ENCODE results near the gene NAV2.

Gene NAV2

GRCh38 chr11:20015101-20015500 lies 302.5 kb downstream of the NAV2 start:
- no peak for DNase-seq
- no peak overlapping the region for H3K27ac ChIP-seq

DNA sequence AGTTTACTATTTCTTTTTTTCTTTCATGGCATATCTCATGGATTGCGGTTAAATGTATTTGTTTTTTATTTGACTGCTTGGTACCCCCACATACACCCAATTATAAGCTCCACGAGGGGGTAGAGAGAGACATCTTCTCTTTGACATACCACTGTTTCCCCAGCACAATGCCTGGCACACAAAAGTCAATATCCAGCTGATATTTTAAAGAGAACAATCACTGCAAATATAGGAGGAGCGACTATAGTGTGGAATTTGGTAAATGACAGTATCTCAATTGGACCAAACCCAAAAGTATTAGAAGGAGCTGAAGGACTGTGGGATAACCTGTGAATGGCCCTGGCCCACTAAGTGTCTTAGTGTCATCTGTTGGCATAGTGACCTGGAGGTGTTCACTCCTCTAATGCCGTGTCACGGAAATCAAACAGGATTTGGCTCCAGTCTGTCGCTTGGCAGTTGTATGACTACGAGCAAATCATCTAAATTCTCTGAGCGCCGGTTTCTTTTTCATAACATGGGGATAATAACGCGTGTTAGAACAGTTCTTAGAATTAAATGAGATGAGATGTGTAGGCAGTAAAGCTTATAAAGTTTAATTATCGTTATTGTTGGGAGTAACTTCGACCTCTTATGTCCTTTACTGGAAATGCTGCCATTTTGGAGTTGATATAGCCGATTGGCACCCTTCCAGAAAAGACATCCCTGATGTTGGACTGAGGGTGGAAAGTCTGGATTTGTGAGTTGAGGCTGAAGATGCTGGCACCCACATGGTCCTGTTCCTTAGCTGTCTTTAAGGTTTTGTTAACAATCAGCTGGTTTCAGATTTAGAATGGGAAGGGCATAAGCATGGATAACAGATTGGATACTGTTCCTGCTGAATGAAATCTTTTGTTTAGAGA lies 303.1 kb downstream of the NAV2 start:
- DNase-seq: no peak

More at GRCh38 chr11:20015101-20015500, 302.5 kb downstream of the NAV2 start:
- Histone ChIP-seq H3K36me3 (replicated peaks) (no peaks in the 10 kb centered on the region), H3K27me3 (replicated peaks) (no peaks in the 10 kb centered on the region), H3K4me3 (ENCODE audit: low read depth, low read length) (no peak overlapping the region)
- in situ Hi-C loops (cut with HindIII; ENCODE audit: low pct_ligation_motif_present, low sequenced_read_pairs): no loop called here
- no peak for TF ChIP-seq CTCF (IDR thresholded peaks at IDR 0.05; ENCODE audit: low read depth, low read length, missing control alignments)

GRCh38 chr11:20016526-20016925 lies 303.9 kb downstream of the NAV2 start:
- no peak for TF ChIP-seq CTCF (IDR thresholded peaks at IDR 0.05; ENCODE audit: low read depth, low read length, missing control alignments)
- in situ Hi-C loops (cut with HindIII; ENCODE audit: low pct_ligation_motif_present, low sequenced_read_pairs): no loop called here
- no peak for DNase-seq
- Histone ChIP-seq H3K27ac (no peak overlapping the region), H3K4me3 (ENCODE audit: low read depth, low read length) (no peak overlapping the region), H3K36me3 (replicated peaks) (no peaks in the 10 kb centered on the region), H3K27me3 (replicated peaks) (no peaks in the 10 kb centered on the region)

More for the DNA sequence above, 303.1 kb downstream of the NAV2 start:
- in situ Hi-C loops (cut with HindIII; ENCODE audit: low pct_ligation_motif_present, low sequenced_read_pairs): no loop called here
- TF ChIP-seq CTCF (IDR thresholded peaks at IDR 0.05; ENCODE audit: low read depth, low read length, missing control alignments): no peak
- H3K4me3 ChIP-seq (ENCODE audit: low read depth, low read length): no peak overlapping the region
- no peaks in the 10 kb centered on the region for H3K27me3 ChIP-seq (replicated peaks)
- no peak overlapping the region for H3K27ac ChIP-seq
- H3K36me3 ChIP-seq (replicated peaks): no peaks in the 10 kb centered on the region

DNA sequence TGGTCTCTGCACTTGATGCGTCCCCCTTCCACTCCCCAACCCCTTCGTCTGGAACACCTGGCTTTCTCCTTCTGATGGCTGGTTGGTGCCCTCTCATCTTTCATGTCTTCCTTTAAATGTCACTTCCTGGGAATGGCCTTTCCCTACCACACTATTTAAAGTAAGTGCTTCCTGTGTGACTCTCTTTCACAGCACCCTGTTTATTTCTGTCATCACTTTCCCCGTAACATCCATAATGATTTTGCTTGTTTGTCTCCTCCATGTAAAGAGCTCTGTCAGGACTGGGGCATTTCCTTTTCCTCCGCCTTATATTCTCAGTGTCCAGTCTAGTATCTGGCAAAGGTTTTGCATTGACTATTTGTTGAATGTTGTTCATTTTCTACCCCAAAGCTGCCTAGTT lies 304.7 kb downstream of the NAV2 start:
- TF ChIP-seq CTCF (IDR thresholded peaks at IDR 0.05; ENCODE audit: low read depth, low read length, missing control alignments): no peak
- Histone ChIP-seq H3K4me3 (ENCODE audit: low read depth, low read length) (no peak overlapping the region), H3K36me3 (replicated peaks) (no peaks in the 10 kb centered on the region), H3K27me3 (replicated peaks) (no peaks in the 10 kb centered on the region), H3K27ac (no peak overlapping the region)
- no peak for DNase-seq
- in situ Hi-C loops (cut with HindIII; ENCODE audit: low pct_ligation_motif_present, low sequenced_read_pairs): no loop called here

DNA sequence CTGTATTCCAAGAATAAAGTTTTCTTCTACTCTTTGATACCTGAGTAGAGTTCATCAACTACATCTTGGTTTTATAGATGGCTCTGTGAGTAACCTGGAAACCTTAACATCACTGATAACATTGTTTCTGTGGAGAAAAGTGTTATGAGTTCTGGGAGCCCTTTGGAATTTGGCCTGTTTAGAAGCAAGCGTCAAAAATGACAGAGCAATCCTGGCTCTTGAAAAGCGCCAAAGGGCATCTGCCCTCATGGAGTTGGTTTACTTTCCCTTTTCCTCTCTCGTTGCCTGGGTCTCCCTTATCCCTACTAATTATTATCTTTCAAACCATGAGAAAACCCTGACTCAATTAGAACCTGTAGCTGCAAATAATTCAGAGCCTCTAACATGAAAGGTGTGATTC lies 307.6 kb downstream of the NAV2 start:
- no peak for TF ChIP-seq CTCF (IDR thresholded peaks at IDR 0.05; ENCODE audit: low read depth, low read length, missing control alignments)
- Histone ChIP-seq H3K4me3 (ENCODE audit: low read depth, low read length) (no peak overlapping the region), H3K36me3 (replicated peaks) (no peaks in the 10 kb centered on the region), H3K27me3 (replicated peaks) (no peaks in the 10 kb centered on the region), H3K27ac (no peak overlapping the region)
- DNase-seq: no peak
- in situ Hi-C loops (cut with HindIII; ENCODE audit: low pct_ligation_motif_present, low sequenced_read_pairs): no loop called here
